Glutamatergic neuron (in vitro differentiated cells): ENCODE data around the gene VCAN. TPM values are rescaled to one million over a fixed set of nuclear protein-coding genes. Genes with fewer than 3 reads are reported as not detected.

Experiments used
- DNase-seq: peaks from one replicate; pipeline ENCODE4 v3.0.0; 2022
- H3K27ac Mint-ChIP-seq: one replicate; pipeline ENCODE4 v1.8.0; 2020; ENCODE audit warnings: mild to moderate bottlenecking, mixed read lengths, inconsistent platforms; ENCODE audit not compliant: unreplicated experiment
- H3K27me3 Mint-ChIP-seq: one replicate; pipeline ENCODE4 v1.8.0; 2020; ENCODE audit warnings: mild to moderate bottlenecking, moderate library complexity, mixed read lengths, inconsistent platforms; ENCODE audit not compliant: unreplicated experiment
- H3K36me3 Mint-ChIP-seq: one replicate; pipeline ENCODE4 v1.8.0; 2020; ENCODE audit warnings: mild to moderate bottlenecking, mixed read lengths, inconsistent platforms; ENCODE audit not compliant: unreplicated experiment
- H3K4me1 Mint-ChIP-seq: one replicate; pipeline ENCODE4 v1.8.0; 2020; ENCODE audit warnings: mild to moderate bottlenecking, low read depth, mixed read lengths, inconsistent platforms; ENCODE audit not compliant: unreplicated experiment
- H3K4me3 Mint-ChIP-seq: one replicate; pipeline ENCODE4 v1.8.0; 2020; ENCODE audit warnings: mild to moderate bottlenecking, mixed read lengths, inconsistent platforms; ENCODE audit not compliant: unreplicated experiment
- H3K9me3 Mint-ChIP-seq: one replicate; pipeline ENCODE4 v1.8.0; 2020; ENCODE audit warnings: mild to moderate bottlenecking, moderate library complexity, mixed read lengths, inconsistent platforms; ENCODE audit not compliant: unreplicated experiment
- CTCF ChIP-seq: fragments of 200-600 bp; sonication (generic); IDR thresholded peaks from one replicate; pipeline ENCODE4 v1.5.0; 2021; ENCODE audit not compliant: partially characterized antibody, unreplicated experiment
- total RNA-seq: library from RNA; stranded (reverse); fragmentation: NEBNext Ultra II Directional; extraction: Animal tissue kit (Norgen Biotek cat#: 25700); gene quantifications from one replicate; pipeline ENCODE4 v1.2.1, GENCODE V29; 2021; ENCODE audit not compliant: unreplicated experiment

The VCAN gene
- total RNA-seq, 1 donor from 2014 or later = 152 TPM

DNA sequence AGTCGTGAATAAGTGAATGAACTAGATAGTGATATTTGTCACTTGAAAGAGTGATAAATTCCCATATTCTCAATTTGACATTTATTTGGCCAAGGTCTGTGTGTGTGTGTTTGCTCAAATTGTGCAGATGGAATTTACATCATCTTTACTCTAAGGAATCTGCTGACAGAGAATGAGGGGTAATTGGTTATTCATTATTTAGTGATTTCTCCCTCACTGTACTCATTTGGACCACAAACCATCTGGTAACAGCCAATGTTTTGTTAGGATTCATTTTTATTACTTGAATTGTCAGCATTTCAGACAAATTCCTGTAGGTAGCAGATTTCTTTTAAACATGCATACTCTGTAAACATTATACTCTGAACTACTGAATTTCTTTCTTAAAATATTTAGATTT, 15.6 kb downstream of the VCAN start:
- Mint-ChIP-seq H3K27ac (no peak overlapping the region), H3K4me1 (peaks cover 10% of the 10 kb centered on the region), H3K9me3 (no peaks in the 10 kb centered on the region), H3K36me3 (peaks cover 11% of the 10 kb centered on the region), H3K27me3 (no peaks in the 10 kb centered on the region), H3K4me3 (no peak overlapping the region)
- no peak for TF ChIP-seq CTCF
- no peak for DNase-seq

DNA sequence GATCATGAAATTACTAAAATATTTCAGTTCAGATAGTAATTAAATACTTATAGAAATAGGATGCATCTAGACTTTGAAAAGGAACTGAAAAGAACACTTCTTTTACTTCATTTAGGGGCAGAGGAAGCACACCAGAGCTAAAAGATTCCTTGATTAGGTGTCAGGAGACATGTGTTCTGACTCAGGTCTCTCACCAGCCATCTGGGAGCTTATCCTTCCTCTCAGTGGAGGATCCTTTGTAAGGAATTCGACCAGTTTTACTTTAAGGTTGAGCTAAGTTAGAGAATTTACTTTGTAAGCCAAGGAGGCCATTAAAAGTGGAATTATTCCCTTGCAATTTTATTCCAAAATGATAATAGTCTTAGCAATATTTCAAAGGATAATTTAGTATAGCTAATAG, 16.7 kb downstream of the VCAN start:
- no peaks in the 10 kb centered on the region for H3K27me3 Mint-ChIP-seq
- peaks cover 11% of the 10 kb centered on the region for H3K36me3 Mint-ChIP-seq
- no peaks in the 10 kb centered on the region for H3K9me3 Mint-ChIP-seq
- no peak for DNase-seq
- peaks cover 10% of the 10 kb centered on the region for H3K4me1 Mint-ChIP-seq
- H3K27ac Mint-ChIP-seq = no peak overlapping the region
- no peak for TF ChIP-seq CTCF
- H3K4me3 Mint-ChIP-seq = no peak overlapping the region

GRCh38 chr5:83488821-83489220, 17.3 kb downstream of the VCAN start:
- DNase-seq = no peak
- H3K27ac Mint-ChIP-seq = no peak overlapping the region
- H3K9me3 Mint-ChIP-seq = no peaks in the 10 kb centered on the region
- H3K4me1 Mint-ChIP-seq = peaks cover 10% of the 10 kb centered on the region
- no peak overlapping the region for H3K4me3 Mint-ChIP-seq
- TF ChIP-seq CTCF = no peak
- no peaks in the 10 kb centered on the region for H3K27me3 Mint-ChIP-seq
- H3K36me3 Mint-ChIP-seq = peaks cover 11% of the 10 kb centered on the region

DNA sequence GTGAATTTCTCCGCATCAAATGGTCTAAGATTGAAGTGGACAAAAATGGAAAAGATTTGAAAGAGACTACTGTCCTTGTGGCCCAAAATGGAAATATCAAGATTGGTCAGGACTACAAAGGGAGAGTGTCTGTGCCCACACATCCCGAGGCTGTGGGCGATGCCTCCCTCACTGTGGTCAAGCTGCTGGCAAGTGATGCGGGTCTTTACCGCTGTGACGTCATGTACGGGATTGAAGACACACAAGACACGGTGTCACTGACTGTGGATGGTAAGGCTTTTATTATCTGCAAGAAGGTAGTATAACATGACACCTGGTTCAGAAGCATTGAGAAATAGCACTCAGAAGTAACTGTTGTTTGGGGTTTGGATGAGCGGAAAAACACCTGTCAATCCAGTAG, 18.7 kb downstream of the VCAN start:
- Mint-ChIP-seq H3K4me1 (peaks cover 10% of the 10 kb centered on the region), H3K27ac (no peak overlapping the region), H3K27me3 (no peaks in the 10 kb centered on the region), H3K4me3 (no peak overlapping the region), H3K36me3 (peaks cover 4% of the 10 kb centered on the region), H3K9me3 (no peaks in the 10 kb centered on the region)
- DNase-seq = no peak
- TF ChIP-seq CTCF = no peak

DNA sequence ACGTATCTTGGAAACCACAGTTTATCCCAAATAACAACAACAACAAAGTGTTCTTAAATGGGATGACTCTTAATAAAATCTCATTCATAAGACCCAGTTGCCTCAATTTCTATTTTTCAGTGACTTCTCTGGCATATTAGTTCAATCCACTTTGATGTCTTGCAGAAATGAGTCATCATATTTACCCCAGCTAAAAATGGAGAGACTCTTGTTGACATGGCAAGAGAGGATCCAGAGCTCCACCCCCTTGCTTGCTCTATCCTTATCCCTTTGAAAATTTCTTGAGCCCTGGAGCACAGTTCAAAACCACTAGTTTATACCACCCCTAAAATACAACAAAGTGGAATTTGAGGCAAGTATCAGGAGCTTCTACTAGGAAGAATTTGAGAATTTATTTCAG, 20.8 kb downstream of the VCAN start:
- Mint-ChIP-seq H3K27me3 (no peaks in the 10 kb centered on the region), H3K4me1 (peaks cover 6% of the 10 kb centered on the region), H3K36me3 (no peaks in the 10 kb centered on the region), H3K27ac (no peak overlapping the region), H3K9me3 (no peaks in the 10 kb centered on the region), H3K4me3 (no peak overlapping the region)
- DNase-seq = no peak
- no peak for TF ChIP-seq CTCF
